NCI-H2196 (cell line): ENCODE results near the gene LRP5.

Experiments used
- DNase-seq: peaks from one replicate; lab custom pipeline; 2025; ENCODE audit not compliant: unreplicated experiment; lab: John Stamatoyannopoulos, UW

LRP5 gene

DNA sequence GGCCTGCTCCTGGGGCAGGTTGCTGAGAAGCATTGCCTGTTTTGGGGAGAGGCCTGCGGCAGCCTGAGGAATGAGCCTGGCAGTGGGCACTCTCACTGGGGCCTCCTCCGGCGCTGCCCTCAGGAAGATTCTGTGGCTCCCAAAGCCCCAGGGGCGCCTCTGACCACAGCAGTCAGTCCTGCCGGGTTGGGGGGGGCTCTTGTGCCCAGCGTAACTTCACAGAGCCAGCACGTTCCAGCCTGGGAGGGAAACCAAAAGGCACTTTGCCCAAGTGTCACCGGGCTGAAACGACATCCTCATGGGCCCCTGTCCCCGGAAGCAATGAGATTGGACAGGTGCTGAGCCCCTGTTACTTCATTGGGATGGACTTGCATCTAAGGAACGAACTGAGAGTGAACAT, 4.3 kb upstream of the LRP5 start:
- no peak for DNase-seq

DNA sequence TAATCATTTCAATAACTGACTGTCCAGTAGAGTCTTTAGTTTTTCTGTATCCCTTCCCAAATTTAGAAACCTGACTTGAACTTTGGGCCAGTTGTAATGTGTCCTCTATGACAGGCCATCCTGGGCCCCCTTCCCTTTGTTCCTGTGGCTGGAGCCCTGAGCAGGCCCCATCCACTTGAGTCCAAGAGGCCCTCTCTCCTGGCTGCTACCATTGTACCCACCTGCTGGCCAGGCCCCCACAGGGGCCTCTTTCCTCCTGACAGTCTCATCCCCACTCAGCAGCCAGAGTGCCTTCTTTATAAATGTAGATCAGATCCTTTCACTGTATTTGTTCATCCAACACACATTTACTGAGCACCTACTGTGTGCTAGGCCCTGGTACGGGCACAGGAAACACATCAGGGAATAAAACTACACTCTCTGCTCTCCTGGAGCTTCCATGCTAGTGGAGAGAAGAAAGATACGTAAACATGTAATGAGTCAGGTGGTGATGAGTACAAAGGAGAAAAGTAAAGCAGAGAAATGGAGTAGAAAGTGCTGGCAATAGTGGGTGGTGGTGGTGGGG, 2.7 kb upstream of the LRP5 start:
- no peak for DNase-seq

DNA sequence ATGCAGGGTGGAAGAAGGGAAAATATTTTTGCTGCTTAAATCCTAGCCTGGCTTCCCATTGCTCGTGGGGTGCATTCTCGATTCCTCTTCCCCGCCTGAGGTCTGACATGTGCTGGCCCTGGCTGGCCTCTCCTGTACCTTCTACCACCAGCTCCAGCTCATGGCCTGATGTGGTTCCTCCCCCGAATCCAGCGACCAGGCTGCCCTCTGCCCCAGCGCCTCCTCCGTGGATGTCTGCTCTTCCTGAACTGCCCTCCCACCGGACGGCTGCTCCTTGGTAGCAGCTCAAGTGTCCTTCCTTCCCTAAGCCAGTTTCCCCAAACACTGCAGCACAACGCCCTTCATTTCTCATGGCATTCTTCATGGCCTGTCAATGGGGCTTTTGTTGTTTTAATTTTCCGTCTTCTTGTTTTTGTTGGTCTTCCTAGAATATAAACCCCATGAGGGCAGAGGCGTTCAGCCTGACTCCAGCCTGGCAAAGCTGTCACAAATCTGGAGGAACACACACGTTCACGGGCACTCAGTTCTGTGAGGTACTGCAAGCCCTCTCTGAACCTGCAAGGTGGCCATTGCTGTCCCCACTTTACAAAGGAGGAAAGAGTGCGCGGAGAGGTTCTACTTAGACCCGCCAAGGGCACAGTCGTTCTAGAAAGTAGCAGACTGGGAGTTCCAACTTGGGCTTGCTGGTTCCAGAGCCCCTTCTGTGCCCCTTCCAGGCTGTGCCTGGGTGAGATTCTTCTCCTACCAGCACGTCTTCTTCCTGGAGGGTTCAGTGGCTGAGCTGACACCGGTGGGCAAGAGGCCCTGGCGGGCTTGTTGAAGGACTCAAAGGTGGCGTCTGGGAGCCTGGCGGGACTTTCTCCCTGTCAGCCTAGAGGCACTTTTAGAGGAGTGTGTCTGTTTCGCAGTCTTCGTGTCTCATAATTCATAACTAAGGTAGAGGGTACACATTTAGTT, 953 bp upstream of the LRP5 start:
- DNase-seq: no peak

DNA sequence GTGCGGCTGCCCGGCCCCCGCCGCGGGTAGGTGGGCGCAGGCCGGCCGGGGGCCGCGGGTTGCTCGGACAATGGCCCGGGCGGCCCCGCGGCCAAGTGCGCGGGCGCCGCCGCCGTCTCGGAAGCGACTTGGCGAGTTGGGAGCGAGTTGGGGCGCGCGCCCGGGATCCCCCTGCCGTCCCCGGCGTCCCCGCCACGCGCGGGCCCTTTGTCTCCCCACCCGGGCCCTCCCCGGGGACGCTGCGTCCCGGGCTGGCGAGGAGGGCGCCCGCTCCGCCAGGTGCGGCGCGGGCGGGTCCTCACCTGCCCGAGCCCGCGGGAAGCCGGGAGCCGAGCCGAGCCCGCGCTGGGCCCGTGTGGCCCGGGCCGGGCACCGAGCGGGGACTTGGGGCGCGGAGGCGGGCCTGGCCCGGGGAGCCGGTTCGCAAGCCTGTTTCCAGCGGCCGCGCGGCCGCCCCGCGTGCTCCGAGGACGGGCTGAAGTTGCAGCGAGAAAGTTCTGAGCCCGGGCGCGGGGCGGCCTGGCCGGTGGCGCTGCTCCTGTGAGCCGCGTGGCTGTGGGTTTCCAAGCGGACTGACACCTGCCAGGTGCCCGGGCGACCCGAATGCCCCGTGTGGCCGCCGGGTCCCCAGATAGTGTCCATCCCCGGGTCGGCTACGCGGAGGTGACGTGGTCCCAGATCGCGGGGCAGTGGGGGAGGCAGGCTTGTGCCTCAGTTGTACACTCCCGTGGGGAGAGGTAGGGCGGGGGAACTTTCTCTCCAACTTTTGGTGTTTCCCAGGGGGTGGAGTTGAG, 586 bp downstream of the LRP5 start:
- no peak for DNase-seq

DNA sequence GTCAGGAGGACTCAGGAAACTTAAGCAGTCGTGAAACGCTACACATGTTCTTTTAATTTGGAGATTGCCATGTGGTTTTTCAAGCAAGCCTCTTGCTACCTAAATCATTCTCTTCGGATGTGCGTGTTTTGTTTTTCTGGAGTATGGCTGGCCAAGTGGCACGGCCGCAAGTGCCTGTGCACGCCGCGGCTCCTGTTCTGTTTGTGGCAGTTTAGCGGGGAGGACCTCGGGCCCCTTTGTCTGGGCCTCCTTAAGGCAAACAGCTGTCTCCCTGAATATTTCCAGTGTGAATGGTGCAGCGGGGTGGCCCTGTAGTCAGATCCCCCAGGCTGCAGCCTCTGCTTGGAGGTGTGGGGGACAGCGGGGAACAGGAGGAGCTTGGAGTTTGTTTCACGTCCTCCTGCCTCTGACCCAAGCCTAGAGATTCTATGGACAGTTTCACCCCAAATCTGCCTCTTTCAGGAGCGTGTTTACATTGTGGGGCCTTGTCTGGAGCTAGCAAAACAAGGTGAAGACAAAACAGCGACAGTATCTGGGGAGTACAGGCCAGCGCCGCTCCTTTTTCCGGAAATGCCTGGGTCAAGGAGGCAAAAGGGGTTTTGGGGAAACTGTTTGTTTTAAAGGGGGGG, 1.3 kb downstream of the LRP5 start:
- DNase-seq: no peak

DNA sequence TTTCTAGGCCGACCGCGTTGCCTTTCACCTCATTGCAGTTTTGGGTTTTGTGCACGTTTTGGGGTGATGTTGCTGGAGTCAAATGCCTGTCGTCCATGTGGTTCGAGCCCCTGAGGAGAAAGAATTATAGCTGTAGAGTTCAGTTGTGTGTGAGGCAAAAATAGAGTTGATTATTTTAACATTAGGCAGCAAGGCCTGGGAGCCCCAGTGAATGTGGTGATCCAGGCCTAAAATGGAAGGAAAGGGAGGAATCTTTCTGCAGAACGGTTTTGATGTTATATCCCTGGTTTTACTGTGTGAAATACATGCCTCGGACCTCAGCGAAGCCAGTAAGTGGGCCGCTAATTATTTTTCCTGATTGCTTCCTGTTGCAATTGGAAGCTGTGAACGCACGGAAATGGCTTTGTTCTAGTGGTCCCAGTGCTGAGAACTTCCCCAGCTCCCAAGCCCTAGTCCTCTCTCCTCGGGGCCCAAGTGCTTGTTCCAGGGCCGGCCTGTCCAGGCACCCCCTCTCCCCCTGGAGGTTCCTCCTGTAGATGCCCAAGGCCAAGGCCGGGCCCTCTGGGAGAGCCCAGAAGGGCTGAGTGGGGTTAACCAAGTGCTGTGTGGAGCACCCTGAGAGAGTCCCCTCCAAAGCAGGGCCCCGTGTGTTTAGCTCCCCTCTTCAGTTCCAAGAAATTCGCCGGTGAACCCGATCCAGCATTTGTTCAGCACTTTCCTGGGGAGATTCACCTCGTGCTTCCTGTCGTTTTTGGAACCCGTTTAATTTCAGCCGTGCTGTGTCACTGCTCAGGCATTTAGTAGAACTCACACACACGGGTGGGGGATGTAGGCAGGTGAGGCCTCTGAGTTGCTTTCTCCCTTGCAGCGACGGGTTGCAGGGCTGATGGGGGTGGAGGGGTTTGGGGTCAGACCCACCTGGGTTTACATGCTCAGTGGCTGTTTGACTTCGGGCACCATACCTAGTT, 2.1 kb downstream of the LRP5 start:
- no peak for DNase-seq

DNA sequence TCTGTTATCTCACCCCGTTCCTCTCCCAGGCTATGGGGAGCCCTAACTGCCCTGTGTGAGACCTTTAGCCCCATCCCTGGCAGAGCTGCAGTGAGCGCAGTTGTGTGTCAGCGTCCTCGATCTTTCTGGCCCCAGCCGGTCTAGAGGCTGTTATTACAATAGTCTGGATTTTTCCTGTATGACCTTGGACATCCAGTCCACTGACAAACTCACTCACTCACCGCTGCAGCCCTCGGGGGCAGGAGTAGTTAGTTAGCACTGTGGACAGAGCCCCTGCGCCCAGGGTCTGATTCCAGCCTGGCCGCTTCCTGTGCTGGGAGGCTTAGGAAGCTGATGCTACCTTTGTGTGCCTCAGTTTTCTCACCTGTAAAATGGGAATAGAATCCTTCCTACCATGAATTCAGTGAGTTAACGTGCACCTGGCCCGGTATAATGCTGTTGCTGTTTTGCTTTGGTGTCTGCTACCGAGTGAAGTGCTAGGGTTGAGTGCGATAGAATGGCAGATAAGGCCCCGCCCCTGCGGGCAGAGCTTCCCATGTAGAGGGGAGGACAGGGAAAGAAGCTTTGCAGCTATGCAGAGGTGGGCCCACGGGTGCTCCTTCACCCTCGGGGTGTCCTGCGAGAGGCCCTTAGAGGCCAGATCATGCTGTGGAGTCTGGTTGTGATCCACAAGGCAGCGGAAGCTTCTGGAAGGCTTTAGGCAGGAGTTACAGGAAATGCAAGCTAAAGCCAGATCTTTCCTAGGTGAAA, 3.0 kb downstream of the LRP5 start:
- DNase-seq: no peak

DNA sequence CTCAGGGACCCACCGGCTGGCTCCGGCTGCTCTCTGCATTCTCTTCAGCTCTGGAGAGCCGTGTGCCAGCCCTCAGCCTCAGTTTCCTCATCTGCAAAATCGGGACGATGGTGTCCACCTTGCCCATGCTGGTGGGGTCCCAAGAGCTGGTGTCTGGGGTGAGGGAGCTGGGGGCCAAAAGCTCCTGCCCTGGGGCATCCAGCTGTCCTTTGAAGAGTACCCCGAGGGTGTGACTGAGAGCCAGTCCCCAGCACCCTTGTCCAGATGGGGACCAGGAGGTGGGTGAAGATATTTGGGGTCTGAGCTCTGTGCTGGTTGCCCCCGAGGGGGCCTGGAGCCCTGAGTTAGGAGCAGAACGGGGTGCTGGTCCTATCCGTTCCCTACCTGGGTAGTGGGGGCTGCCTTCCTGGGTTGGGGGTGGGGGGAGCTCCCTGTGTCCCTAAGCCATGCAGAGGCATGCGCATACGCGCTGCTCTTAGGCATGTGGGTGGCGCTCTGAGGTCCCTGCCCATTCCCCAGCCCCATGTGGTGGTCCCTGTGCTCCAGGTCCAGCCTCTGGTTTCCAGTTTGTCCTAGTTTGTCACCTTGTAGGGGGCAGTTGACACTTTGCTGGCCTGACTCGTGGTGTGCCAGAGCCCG, 4.9 kb downstream of the LRP5 start:
- no peak for DNase-seq

DNA sequence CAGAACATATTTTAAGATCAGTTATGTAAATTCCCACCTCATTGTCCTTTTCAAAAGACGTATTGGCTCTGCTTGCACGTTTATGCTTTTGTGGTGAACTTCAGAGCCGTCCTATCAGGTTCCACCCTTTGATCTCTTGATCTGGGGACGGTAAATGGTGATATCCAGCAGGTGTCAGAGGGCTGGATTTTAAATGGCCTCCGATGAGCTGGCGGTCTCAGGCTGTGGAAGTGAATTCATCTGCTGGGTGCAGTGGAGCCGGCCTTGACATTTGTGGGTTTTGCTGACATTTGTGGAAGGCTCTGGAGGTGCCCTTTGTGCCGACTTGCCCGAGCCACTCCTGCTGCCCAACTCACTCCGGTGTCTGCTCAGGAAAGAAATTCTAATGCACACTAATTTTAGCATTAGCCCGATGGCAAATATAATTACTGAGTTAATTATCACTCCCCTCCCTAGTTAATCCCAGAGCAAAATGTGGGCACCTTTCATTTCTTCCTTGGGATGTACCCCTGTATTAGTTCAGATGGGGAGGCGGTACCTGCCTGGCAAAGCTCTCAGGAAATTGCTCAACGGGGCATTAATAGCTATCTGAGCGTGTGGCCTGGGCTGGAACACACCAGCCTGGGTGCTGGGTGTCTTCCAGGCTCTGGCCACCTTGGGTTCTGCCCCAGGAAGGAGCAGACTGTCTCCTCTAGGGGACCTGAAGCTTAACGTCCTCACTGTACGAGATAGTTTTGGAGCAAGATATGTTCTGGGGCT, 9.1 kb downstream of the LRP5 start:
- no peak for DNase-seq

DNA sequence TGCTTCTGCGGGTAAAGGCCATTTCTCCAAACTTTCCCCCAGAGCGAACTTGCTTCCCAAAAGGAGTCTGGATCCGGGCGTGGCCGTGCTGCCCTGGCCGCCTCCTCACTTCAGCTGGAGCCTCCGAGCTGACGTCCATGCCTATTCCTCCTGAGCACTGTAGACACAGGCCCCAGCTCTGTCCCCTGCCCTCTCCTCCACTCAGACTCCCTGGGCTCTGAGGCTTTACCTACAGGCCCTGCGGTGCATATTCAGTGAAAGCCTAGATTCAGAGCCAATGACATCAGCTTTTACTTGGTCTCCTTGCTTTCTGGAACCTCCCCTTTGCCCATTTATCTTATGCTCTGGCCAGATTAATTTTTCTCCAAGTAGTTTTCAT, 9.7 kb downstream of the LRP5 start:
- DNase-seq: no peak

DNA sequence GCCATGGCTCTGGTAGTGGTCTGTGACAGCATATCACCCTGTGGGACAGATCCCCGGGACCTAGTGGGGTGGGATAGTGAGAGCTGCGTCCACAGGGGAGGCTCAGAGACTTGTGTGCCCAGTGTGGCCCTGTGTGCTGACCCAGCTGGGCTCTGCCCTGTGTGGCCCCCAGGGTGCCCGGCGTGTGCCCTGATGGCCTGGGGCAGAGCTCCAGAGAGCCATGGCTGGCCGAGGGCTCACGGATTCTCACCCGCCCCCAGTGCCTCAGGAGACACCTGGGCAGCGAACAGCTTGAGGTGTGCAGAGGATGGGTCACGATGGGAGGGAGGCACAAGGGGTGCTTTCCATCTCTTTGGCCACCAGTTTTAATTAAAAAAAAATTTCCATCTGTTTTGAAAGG, 11.8 kb downstream of the LRP5 start:
- no peak for DNase-seq

DNA sequence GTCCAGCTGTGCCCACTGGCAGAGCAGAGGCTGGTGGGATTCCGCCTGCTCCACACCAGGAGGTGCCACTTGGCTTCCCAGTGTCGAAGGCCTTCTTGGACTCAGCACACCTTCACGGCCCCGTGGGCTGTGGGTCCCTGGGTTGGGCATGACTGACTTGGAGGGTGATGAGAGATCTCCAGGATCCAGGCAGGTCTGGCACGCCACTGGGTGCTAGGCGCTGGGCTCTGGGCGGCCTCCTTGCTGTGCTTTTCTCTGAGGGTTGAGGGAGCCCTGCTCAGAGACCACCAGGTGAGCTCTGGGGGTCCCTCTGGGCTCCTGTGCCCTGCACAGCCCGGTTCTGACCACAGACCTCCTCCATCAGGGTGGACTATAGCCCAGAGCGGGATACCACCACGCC, 12.3 kb downstream of the LRP5 start:
- no peak for DNase-seq

DNA sequence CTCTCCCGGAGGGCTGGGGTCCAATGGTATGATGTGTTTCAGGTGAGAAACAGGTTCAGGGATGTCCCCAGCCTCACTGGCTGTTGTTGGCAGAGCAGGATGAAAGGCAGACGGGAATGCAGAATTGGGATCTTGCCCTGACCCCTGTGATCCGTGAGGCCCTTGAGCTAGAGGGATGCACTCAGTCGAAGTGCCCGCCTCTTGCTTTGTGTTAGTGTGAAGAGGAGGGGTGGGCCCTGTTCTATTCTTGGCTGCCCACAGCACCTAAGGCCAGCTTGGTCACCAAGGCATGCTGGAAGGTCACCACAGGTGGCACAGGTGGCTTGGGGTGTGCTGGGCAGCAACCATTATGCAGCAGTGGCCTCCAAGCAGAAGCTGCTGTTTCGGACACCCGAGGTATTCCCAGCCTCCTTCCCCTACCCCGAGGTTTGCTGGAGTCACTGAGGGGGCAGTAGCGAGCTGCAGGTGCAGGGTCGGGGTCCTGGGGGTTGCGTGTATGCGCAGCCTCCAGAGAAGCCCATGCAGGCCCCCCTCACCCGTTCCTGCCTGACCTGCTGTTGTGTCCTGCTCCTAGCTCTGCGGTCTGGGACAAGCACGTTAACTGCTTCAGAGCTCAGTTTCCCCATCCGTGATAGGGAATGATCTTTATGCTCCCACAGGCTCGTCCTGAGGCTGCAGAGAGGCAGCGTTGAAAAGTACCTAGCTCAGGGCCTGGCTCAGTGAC, 13.0 kb downstream of the LRP5 start:
- no peak for DNase-seq

DNA sequence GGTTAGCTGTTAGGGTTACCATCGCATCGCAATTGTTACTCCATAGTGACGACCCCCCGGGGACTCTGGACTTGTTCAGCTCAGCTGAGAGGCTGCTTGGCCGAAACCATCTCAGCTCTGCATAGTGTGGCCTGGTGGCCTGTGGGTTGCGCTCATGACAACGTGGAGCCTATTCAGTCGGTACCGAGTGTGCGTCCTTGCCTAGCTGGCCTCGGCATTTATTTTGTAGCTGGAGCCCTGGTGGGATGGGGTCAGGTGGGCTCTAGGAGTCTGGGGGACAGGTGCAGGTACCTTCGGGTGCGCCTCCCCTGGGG, 13.5 kb downstream of the LRP5 start:
- DNase-seq: no peak

DNA sequence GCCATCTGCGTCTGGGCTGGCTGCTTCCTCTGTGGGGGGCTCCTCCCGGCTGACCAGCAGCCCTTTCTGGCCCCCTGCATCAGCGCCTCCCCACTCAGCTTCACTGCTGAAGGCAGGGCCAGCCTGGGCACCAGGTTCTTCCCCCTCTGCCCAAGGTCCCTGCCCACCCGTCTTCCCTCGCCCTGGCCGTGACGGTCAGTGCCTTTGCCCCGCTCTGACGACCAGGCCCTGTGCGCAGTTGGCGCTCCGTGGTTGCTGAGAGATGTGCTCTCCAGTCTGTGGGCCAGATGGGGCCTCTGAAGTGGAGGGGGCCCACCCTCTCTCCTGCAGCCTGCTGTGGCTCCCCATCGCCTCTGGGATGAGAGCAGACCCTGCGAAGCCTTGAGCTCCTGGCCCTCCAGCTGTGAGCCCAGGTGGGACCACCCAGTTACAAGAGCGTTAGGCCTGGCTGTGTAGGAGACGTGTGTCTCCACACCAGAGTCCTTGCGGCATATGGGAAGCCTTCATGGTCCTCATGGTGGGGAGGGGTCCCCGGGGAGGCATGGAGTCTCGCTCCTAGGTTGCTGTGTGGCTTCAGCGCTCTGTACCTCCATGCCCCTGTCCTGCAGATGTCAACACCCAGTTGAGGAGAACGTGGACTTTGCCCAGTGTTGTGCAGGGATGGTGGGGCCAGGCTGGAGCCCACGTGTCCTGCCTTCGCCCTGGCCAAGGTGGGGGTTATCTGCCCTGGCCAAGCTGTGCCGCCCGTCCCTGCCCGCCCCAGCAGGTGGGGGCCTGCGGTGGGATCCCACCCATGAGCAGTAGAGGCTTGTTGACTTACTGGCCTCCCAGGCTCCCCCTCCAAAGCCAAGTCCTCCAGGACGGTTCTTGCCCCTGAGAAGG, 14.2 kb downstream of the LRP5 start:
- DNase-seq: no peak

DNA sequence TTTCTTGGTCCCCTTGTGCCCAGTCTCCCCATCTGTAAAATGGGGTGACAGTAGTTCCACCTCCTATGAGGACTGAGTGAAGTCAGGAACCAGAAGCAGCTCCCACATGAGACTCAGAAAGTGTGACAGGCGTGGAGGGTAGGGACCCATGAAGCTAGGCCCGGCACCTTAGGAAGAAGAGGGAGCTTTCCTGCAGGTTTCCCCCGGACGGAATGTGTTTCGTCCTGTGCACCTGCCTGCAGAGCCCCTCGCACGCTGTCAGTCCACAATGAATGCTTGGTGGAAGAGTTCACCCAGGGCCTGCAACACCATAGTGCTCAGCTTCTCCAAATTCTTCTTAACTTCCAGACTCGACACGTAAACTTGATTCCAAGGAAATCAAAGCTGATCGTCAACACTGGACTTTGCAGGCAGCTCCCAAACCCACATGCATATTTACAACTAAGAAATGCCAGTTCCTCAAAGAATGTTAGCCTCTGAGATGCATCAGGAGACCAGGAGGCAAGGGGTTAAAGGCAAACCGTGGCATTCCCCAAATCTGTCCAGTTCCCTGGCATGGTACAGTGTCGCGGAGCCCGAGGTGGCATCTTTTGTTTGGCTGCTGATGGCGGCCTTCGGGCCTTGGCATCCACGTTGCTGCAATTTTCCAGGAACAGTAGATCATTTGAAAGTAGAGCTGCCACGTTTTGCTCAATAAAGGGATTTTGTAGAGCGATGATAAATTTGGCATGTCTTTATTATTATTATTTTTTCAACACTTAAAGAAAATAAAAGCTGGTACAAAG, 15.4 kb downstream of the LRP5 start:
- DNase-seq: no peak
